SK-N-SH (cell line): ENCODE measurements around the gene REXO1. TPM values are rescaled to one million over a fixed set of nuclear protein-coding genes. Genes with fewer than 3 reads are reported as not detected.

Experiments used
- CTCF ChIA-PET: fragments of 300-600, 350-600 bp; formaldehyde crosslinking; extraction: SDS; loops from one replicate; lab custom pipeline; 2021; lab: Yijun Ruan, JAX
- POLR2A ChIA-PET: fragments of 350-600 bp; sonication (Branson Sonifier 250); formaldehyde crosslinking; extraction: SDS; loops from one replicate; lab custom pipeline; 2020; ENCODE audit warnings: antibody characterized with exemption, inconsistent platforms; lab: Yijun Ruan, JAX
- DNase-seq: peaks from one replicate; pipeline ENCODE4 v3.0.0; 2012
- H2AFZ ChIP-seq: fragments of 200-600 bp; sonication (generic); 2 replicates; pipeline ENCODE4 v1.8.1; 2016; ENCODE audit warnings: antibody characterized with exemption, mild to moderate bottlenecking, low read depth
- H3F3A ChIP-seq: fragments of 200-600 bp; sonication (generic); replicated peaks from 2 replicates; pipeline ENCODE3; 2016; ENCODE audit warnings: antibody characterized with exemption, mild to moderate bottlenecking; ENCODE audit not compliant: insufficient read depth
- H3K27ac ChIP-seq, 2 experiments: fragments of 200-500 bp in 1 of 2; fragments of 200-600 bp in 1 of 2; sonication (Bioruptor generic) in 1 of 2; sonication (generic), shearing (Covaris generic) in 1 of 2; 2 replicates each; pipeline versions ENCODE4 v1.5.1 to v1.6.1; 2014 to 2016; ENCODE audit warnings: low read depth in 2 of 2, inconsistent platforms in 1 of 2, low read length in 1 of 2, mild to moderate bottlenecking in 1 of 2, mixed read lengths in 1 of 2
- H3K27me3 ChIP-seq: fragments of 200-600 bp; sonication (generic), shearing (Covaris generic); 2 replicates; pipeline ENCODE4 v1.6.1; 2016; ENCODE audit warnings: mixed run types; ENCODE audit not compliant: insufficient read depth
- H3K36me3 ChIP-seq, 2 experiments: fragments of 200-500 bp in 1 of 2; fragments of 200-600 bp in 1 of 2; sonication (Bioruptor generic) in 1 of 2; sonication (generic) in 1 of 2; replicated peaks in 1 of 2; 2 replicates each; pipeline versions ENCODE3 to v1.5.1; 2014 to 2016; ENCODE audit warnings: low read length in 1 of 2, mild to moderate bottlenecking in 1 of 2; ENCODE audit not compliant: insufficient read depth in 2 of 2, control insufficient read depth in 1 of 2
- H3K4me1 ChIP-seq, 2 experiments: fragments of 200-500 bp in 1 of 2; fragments of 200-600 bp in 1 of 2; sonication (Bioruptor generic) in 1 of 2; sonication (generic), shearing (Covaris generic) in 1 of 2; 2 replicates each; pipeline versions ENCODE4 v1.5.1 to v1.6.1; 2014 to 2016; ENCODE audit warnings: low read depth in 1 of 2, low read length in 1 of 2, mixed run types in 1 of 2; ENCODE audit not compliant: insufficient read depth in 2 of 2, control insufficient read depth in 1 of 2
- H3K4me2 ChIP-seq: fragments of 200-600 bp; sonication (generic), shearing (Covaris generic); 2 replicates; pipeline ENCODE4 v1.6.1; 2017; ENCODE audit warnings: mixed run types
- H3K4me3 ChIP-seq, 2 experiments: fragments of 200-500 bp in 1 of 2; fragments of 200-600 bp in 1 of 2; sonication (Bioruptor generic) in 1 of 2; sonication (generic), shearing (Covaris generic) in 1 of 2; 2 replicates each; pipeline versions ENCODE4 v1.5.1 to v1.8.1; 2014 to 2016; ENCODE audit warnings: low read depth in 2 of 2, inconsistent platforms in 1 of 2, low read length in 1 of 2, mild to moderate bottlenecking in 1 of 2, mixed read lengths in 1 of 2, moderate library complexity in 1 of 2
- H3K79me2 ChIP-seq: fragments of 200-600 bp; sonication (generic); 2 replicates; pipeline ENCODE4 v1.8.1; 2017; ENCODE audit warnings: mild to moderate bottlenecking; ENCODE audit not compliant: insufficient read depth
- H3K9ac ChIP-seq: fragments of 200-600 bp; sonication (generic); 2 replicates; pipeline ENCODE4 v1.6.1; 2017; ENCODE audit warnings: mixed run types
- H3K9me2 ChIP-seq: fragments of 200-600 bp; sonication (generic); 2 replicates; pipeline ENCODE4 v1.6.1; 2017; ENCODE audit warnings: mixed run types
- H3K9me3 ChIP-seq: fragments of 200-600 bp; sonication (generic); 2 replicates; pipeline ENCODE4 v1.6.1; 2017; ENCODE audit warnings: mixed run types, mild to moderate bottlenecking, moderate library complexity
- H4K20me1 ChIP-seq: fragments of 200-600 bp; sonication (generic); 2 replicates; pipeline ENCODE4 v1.6.1; 2017; ENCODE audit warnings: mild to moderate bottlenecking, mixed run types; ENCODE audit not compliant: insufficient read depth
- CHD2 ChIP-seq: fragments of 150-350 bp; IDR thresholded peaks from 2 replicates; pipeline ENCODE4 v1.6.1; 2018; ENCODE audit warnings: low read length; ENCODE audit not compliant: partially characterized antibody
- CTCF ChIP-seq: fragments of 200-600 bp; sonication (generic); IDR thresholded peaks from 2 replicates; pipeline ENCODE4 v1.6.1; 2017; ENCODE audit warnings: antibody characterized with exemption, mild to moderate bottlenecking, moderate library complexity
- EZH2phosphoT487 ChIP-seq: fragments of 200-600 bp; sonication (generic); IDR thresholded peaks from 2 replicates; pipeline ENCODE4 v1.6.1; 2017; ENCODE audit warnings: low read depth, mixed run types, mild to moderate bottlenecking, antibody characterized with exemption, moderate library complexity, borderline replicate concordance
- FOXJ3 ChIP-seq: sonication (generic); formaldehyde crosslinking; IDR thresholded peaks from 2 replicates; pipeline ENCODE4 v1.5.1; 2020; ENCODE audit warnings: mild to moderate bottlenecking, missing genetic modification reagents
- GABPA ChIP-seq: IDR thresholded peaks from 2 replicates; pipeline ENCODE4 v1.4.0; 2012; ENCODE audit warnings: low read depth, mild to moderate bottlenecking
- GATA2 ChIP-seq: sonication (generic); formaldehyde crosslinking; IDR thresholded peaks from 2 replicates; pipeline ENCODE4 v1.5.0; 2020; ENCODE audit warnings: mild to moderate bottlenecking, missing genetic modification reagents
- JUND ChIP-seq: IDR thresholded peaks from 2 replicates; pipeline ENCODE4 v1.4.0; 2012
- MEF2A ChIP-seq: IDR thresholded peaks from 2 replicates; pipeline ENCODE4 v1.4.0; 2012; ENCODE audit warnings: low read depth, borderline replicate concordance
- MXI1 ChIP-seq: IDR thresholded peaks from 2 replicates; pipeline ENCODE4 v1.6.1; 2012; ENCODE audit warnings: mild to moderate bottlenecking, low read depth, low read length, improper control_type of control experiment
- RAD21 ChIP-seq: IDR thresholded peaks from 2 replicates; pipeline ENCODE4 v1.6.1; 2012; ENCODE audit warnings: mild to moderate bottlenecking, low read length
- RFX5 ChIP-seq: IDR thresholded peaks from 2 replicates; pipeline ENCODE4 v1.6.1; 2012; ENCODE audit warnings: mild to moderate bottlenecking, improper control_type of control experiment, low read length
- RXRA ChIP-seq: IDR thresholded peaks from 2 replicates; pipeline ENCODE4 v1.4.0; 2012; ENCODE audit warnings: low read depth, mild to moderate bottlenecking, borderline replicate concordance
- TCF12 ChIP-seq: IDR thresholded peaks from 2 replicates; pipeline ENCODE4 v1.4.0; 2012
- USF1 ChIP-seq: IDR thresholded peaks from 2 replicates; pipeline ENCODE4 v1.4.0; 2012; ENCODE audit warnings: low read depth, borderline replicate concordance
- WGBS: methylation state at CpG from one replicate; pipeline ENCODE4 v1.1.6; 2017; ENCODE audit warnings: low lambda C conversion rate; 5-methylcytosine and 5-hydroxymethylcytosine counted together
- polyA plus RNA-seq, 3 experiments: library from polyadenylated mRNA; depleted of rRNA; stranded (reverse); fragments of >200 nt; gene quantifications; 2 replicates each; pipeline ENCODE4 v1.2.3, GENCODE V29; 2012
- TF ChIP-seq, protein P1 (sequence below): fragments of 150-350 bp; IDR thresholded peaks from 2 replicates; pipeline ENCODE4 v1.6.1; 2016; ENCODE audit warnings: mild to moderate bottlenecking, low read depth, low read length
- TF ChIP-seq, protein P2 (sequence below): fragments of 150-350 bp; IDR thresholded peaks from 2 replicates; pipeline ENCODE4 v1.6.1; 2017; ENCODE audit warnings: antibody characterized with exemption, low read length, low read depth, borderline replicate concordance
- TF ChIP-seq, protein P3 (sequence below): IDR thresholded peaks from 2 replicates; pipeline ENCODE4 v1.4.0; 2012; ENCODE audit warnings: low read depth

REXO1 gene
- polyA plus RNA-seq, 1 of the 3 experiments (the other 2 are of a cell fraction) = 18.8 TPM

- Histone ChIP-seq H3F3A (no peaks in the 10 kb centered on the region), H3K9ac (no peak overlapping the region), H3K79me2 (no peaks in the 10 kb centered on the region), H3K36me3 (no peaks in the 10 kb centered on the region), H3K4me2 (no peak overlapping the region), H4K20me1 (no peaks in the 10 kb centered on the region), H3K9me3 (peaks cover 6% of the 10 kb centered on the region; the same call in 1 of the 2 replicates), H3K4me3 (no peak overlapping the region), H3K4me1 (no peaks in the 10 kb centered on the region), H3K27me3 (peaks cover 74% of the 10 kb centered on the region), H3K9me2 (no peaks in the 10 kb centered on the region), H3K27ac (no peak overlapping the region), H2AFZ (no peak overlapping the region)
- CTCF ChIA-PET = interaction anchor here (0.9 to 11.8 kb wide), 11 partner anchors 10 to 234 kb away, joined by 3 to 143 read pairs (median 14); no protein-coding TSS in a partner anchor
- POLR2A ChIA-PET = no interaction called here
- WGBS = 11% methylated on average over 9 of the region's 14 CpGs
- TF ChIP-seq, protein P1, sequence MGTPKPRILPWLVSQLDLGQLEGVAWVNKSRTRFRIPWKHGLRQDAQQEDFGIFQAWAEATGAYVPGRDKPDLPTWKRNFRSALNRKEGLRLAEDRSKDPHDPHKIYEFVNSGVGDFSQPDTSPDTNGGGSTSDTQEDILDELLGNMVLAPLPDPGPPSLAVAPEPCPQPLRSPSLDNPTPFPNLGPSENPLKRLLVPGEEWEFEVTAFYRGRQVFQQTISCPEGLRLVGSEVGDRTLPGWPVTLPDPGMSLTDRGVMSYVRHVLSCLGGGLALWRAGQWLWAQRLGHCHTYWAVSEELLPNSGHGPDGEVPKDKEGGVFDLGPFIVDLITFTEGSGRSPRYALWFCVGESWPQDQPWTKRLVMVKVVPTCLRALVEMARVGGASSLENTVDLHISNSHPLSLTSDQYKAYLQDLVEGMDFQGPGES = no peak
- TF ChIP-seq CTCF = peak; percentile 27; the same call in 1 of the 2 replicates
- DNase-seq = peak; percentile 55
Observed at GRCh38 chr19:1780272-1780958, 67.9 kb downstream of the REXO1 start.

GRCh38 chr19:1779574-1779973 is 68.7 kb downstream of the REXO1 start:
- CTCF ChIA-PET = interaction anchor here (1.0 to 11.8 kb wide), 6 partner anchors 13 to 233 kb away, joined by 3 to 143 read pairs (median 16); no protein-coding TSS in a partner anchor
- H3K4me3 ChIP-seq = no peak overlapping the region
- peaks cover 80% of the 10 kb centered on the region for H3K27me3 ChIP-seq
- POLR2A ChIA-PET = no interaction called here
- H3K36me3 ChIP-seq = no peaks in the 10 kb centered on the region
- TF ChIP-seq GATA2 = no peak
- TF ChIP-seq, protein P2, sequence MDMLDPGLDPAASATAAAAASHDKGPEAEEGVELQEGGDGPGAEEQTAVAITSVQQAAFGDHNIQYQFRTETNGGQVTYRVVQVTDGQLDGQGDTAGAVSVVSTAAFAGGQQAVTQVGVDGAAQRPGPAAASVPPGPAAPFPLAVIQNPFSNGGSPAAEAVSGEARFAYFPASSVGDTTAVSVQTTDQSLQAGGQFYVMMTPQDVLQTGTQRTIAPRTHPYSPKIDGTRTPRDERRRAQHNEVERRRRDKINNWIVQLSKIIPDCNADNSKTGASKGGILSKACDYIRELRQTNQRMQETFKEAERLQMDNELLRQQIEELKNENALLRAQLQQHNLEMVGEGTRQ = no peak
- TF ChIP-seq RAD21 = no peak
- no peak for TF ChIP-seq MXI1
- no peak for TF ChIP-seq RFX5
- no peak for TF ChIP-seq JUND
- TF ChIP-seq TCF12 = no peak
- TF ChIP-seq EZH2phosphoT487 = no peak
- TF ChIP-seq CHD2 = no peak
- TF ChIP-seq GABPA = no peak
- no peak for TF ChIP-seq RXRA
- no peak for TF ChIP-seq MEF2A
- TF ChIP-seq, protein P3, sequence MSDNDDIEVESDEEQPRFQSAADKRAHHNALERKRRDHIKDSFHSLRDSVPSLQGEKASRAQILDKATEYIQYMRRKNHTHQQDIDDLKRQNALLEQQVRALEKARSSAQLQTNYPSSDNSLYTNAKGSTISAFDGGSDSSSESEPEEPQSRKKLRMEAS = no peak
- no peak for TF ChIP-seq FOXJ3 (CRISPR knock-in tag)
- TF ChIP-seq USF1 = no peak
- no peak for DNase-seq
- H3K9me2 ChIP-seq = no peaks in the 10 kb centered on the region
- H3K9ac ChIP-seq = no peak overlapping the region
- H2AFZ ChIP-seq = no peak overlapping the region
- H3K4me1 ChIP-seq = no peaks in the 10 kb centered on the region
- no peaks in the 10 kb centered on the region for H3F3A ChIP-seq
- H4K20me1 ChIP-seq = no peaks in the 10 kb centered on the region
- no peak overlapping the region for H3K27ac ChIP-seq
- peak overlapping the region; percentile 41 for H3K4me2 ChIP-seq
- 5% methylated on average over 16 of the region's 16 CpGs for WGBS
- H3K79me2 ChIP-seq = no peaks in the 10 kb centered on the region
- H3K9me3 ChIP-seq = peaks cover 6% of the 10 kb centered on the region; the same call in 1 of the 2 replicates
